HepG2 (cell line): ENCODE results near the gene HDGFL2. TPM values are rescaled to one million over a fixed set of nuclear protein-coding genes. Genes with fewer than 3 reads are reported as not detected.

ENCODE experiments used
- ARHGAP35 ChIP-seq: sonication (generic); formaldehyde crosslinking; IDR thresholded peaks from 2 replicates; pipeline ENCODE4 v1.9.0; 2022; ENCODE audit warnings: mild to moderate bottlenecking, inconsistent platforms, moderate library complexity, missing genetic modification reagents, borderline replicate concordance
- FOXC1 ChIP-seq: sonication (generic); formaldehyde crosslinking; IDR thresholded peaks from 2 replicates; pipeline ENCODE4 v1.8.0; 2022; ENCODE audit warnings: mild to moderate bottlenecking, missing genetic modification reagents, borderline replicate concordance
- HDAC1 ChIP-seq: sonication (generic); formaldehyde crosslinking; IDR thresholded peaks from 2 replicates; pipeline ENCODE4 v1.5.1; 2020; ENCODE audit warnings: mild to moderate bottlenecking, missing genetic modification reagents
- HOXD1 ChIP-seq: sonication (generic); formaldehyde crosslinking; IDR thresholded peaks from 2 replicates; pipeline ENCODE4 v1.5.0; 2020; ENCODE audit warnings: missing genetic modification reagents
- KLF16 ChIP-seq, 2 experiments: sonication (generic) in 1 of 2; formaldehyde crosslinking in 1 of 2; IDR thresholded peaks; 2 replicates each; pipeline versions ENCODE4 v1.6.1 to v1.8.0; 2016 to 2023; ENCODE audit warnings: missing genetic modification reagents in 2 of 2, missing compliant biosample characterization in 1 of 2
- MAFK ChIP-seq, 2 experiments: IDR thresholded peaks in 1 of 2; conservative IDR thresholded peaks in 1 of 2; 2 replicates each; pipeline ENCODE4 v1.6.1; 2011; ENCODE audit warnings: improper control_type of control experiment in 2 of 2, low read length in 2 of 2
- REPIN1 ChIP-seq: sonication (generic); formaldehyde crosslinking; IDR thresholded peaks from 2 replicates; pipeline ENCODE4 v1.8.0; 2022; ENCODE audit warnings: missing genetic modification reagents, low read depth, mild to moderate bottlenecking, borderline replicate concordance
- ZFP1 ChIP-seq: IDR thresholded peaks from 2 replicates; pipeline ENCODE4 v1.6.1; 2016
- ZIK1 ChIP-seq: sonication (generic); formaldehyde crosslinking; IDR thresholded peaks from 2 replicates; pipeline ENCODE4 v1.5.0; 2020; ENCODE audit warnings: mild to moderate bottlenecking, low read depth, missing genetic modification reagents, borderline replicate concordance
- ZNF510 ChIP-seq: sonication (generic); formaldehyde crosslinking; IDR thresholded peaks from 2 replicates; pipeline ENCODE4 v1.4.0; 2020; ENCODE audit warnings: low read depth, mild to moderate bottlenecking, missing genetic modification reagents
- ZNF556 ChIP-seq: sonication (generic); formaldehyde crosslinking; IDR thresholded peaks from 2 replicates; pipeline ENCODE4 v1.4.0; 2020; ENCODE audit warnings: mild to moderate bottlenecking, missing genetic modification reagents, borderline replicate concordance
- ZNF737 ChIP-seq: sonication (generic); formaldehyde crosslinking; IDR thresholded peaks from 2 replicates; pipeline ENCODE4 v1.5.0; 2020; ENCODE audit warnings: missing genetic modification reagents, mild to moderate bottlenecking, borderline replicate concordance
- polyA plus RNA-seq, 8 experiments: library from polyadenylated mRNA; depleted of rRNA in 3 of 8; stranded (reverse) in 7 of 8; unstranded in 1 of 8; fragments of >200 nt; fragmentation: Illumina TruSeq in 4 of 8; extraction: Trizol in 4 of 8; gene quantifications; 2 replicates each; pipeline versions ENCODE4 v1.2.1 to v1.2.3, GENCODE V29; 2011 to 2016; ENCODE audit warnings: low read depth in 4 of 8, missing spikeins in 1 of 8, mixed read lengths in 1 of 8; ENCODE audit not compliant: insufficient read depth in 1 of 8
- total RNA-seq, 5 experiments: library from RNA; depleted of rRNA; stranded (reverse); fragments of >200 nt; fragmentation: Illumina TruSeq; extraction: Trizol; gene quantifications; 2 replicates each; pipeline ENCODE4 v1.2.3, GENCODE V29; 2016; ENCODE audit warnings: low read depth in 1 of 5
- TF ChIP-seq, protein P1 (sequence below): sonication (generic); formaldehyde crosslinking; IDR thresholded peaks from 2 replicates; pipeline ENCODE4 v1.5.1; 2020; ENCODE audit warnings: missing genetic modification reagents, mild to moderate bottlenecking, borderline replicate concordance
- TF ChIP-seq, protein P2 (sequence below): sonication (generic); formaldehyde crosslinking; IDR thresholded peaks from one replicate; pipeline ENCODE4 v1.5.1; 2020; ENCODE audit warnings: mild to moderate bottlenecking, missing genetic modification reagents; ENCODE audit errors: not compliant biosample characterization
- TF ChIP-seq, protein P3 (sequence below): sonication (generic); formaldehyde crosslinking; conservative IDR thresholded peaks from 2 replicates; pipeline ENCODE4 v1.4.0; 2020; ENCODE audit warnings: missing genetic modification reagents

The HDGFL2 gene
- total and polyA plus RNA-seq, 2 of the 13 experiments (the other 11 are each of a cell fraction or from before 2014, with no cell fraction given) = 20.0 to 51.1 TPM

DNA sequence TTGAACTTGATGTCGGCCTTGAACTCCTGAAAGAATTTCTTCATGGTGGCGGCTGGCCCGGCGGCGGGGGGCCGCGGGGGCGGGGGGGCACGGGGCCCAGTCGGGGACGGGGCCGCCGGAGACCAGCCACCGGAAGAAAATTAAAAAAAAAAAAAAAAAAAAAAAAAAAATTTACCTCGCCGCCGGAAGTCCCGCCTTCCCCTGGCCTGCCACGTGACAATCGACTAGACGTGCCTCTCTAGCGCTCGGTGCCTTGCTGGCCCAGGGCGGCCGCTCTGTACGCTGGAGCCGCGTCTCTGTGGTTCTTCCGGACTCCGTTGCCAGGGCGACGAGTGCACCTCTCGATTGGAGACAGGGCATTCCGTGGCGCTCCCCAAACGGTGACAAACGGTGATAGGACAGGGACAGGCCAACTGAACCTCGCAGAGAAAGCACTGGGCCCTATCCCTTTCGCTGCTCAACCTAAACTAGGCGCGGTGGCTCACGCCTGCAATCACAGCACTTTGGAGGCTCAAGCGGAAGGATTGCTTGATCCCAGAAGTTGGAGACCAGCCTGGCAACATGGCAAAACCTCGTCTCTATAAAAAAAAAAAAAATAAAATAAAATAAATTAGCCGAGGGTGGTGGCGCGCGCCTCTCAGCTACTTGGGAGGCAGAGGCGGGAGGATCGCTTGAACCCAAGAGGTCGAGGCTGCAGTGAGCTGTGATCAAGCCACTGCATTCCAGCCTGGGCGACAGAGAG lies 14.3 kb upstream of the HDGFL2 start, which contains the start of gene UBXN6 (continued):
- TF ChIP-seq ZNF510 (CRISPR knock-in tag) = no peak
- TF ChIP-seq, protein P1, sequence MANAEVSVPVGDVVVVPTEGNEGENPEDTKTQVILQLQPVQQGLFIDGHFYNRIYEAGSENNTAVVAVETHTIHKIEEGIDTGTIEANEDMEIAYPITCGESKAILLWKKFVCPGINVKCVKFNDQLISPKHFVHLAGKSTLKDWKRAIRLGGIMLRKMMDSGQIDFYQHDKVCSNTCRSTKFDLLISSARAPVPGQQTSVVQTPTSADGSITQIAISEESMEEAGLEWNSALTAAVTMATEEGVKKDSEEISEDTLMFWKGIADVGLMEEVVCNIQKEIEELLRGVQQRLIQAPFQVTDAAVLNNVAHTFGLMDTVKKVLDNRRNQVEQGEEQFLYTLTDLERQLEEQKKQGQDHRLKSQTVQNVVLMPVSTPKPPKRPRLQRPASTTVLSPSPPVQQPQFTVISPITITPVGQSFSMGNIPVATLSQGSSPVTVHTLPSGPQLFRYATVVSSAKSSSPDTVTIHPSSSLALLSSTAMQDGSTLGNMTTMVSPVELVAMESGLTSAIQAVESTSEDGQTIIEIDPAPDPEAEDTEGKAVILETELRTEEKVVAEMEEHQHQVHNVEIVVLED (CRISPR knock-in tag) = peak; percentile 76
- TF ChIP-seq, protein P2, sequence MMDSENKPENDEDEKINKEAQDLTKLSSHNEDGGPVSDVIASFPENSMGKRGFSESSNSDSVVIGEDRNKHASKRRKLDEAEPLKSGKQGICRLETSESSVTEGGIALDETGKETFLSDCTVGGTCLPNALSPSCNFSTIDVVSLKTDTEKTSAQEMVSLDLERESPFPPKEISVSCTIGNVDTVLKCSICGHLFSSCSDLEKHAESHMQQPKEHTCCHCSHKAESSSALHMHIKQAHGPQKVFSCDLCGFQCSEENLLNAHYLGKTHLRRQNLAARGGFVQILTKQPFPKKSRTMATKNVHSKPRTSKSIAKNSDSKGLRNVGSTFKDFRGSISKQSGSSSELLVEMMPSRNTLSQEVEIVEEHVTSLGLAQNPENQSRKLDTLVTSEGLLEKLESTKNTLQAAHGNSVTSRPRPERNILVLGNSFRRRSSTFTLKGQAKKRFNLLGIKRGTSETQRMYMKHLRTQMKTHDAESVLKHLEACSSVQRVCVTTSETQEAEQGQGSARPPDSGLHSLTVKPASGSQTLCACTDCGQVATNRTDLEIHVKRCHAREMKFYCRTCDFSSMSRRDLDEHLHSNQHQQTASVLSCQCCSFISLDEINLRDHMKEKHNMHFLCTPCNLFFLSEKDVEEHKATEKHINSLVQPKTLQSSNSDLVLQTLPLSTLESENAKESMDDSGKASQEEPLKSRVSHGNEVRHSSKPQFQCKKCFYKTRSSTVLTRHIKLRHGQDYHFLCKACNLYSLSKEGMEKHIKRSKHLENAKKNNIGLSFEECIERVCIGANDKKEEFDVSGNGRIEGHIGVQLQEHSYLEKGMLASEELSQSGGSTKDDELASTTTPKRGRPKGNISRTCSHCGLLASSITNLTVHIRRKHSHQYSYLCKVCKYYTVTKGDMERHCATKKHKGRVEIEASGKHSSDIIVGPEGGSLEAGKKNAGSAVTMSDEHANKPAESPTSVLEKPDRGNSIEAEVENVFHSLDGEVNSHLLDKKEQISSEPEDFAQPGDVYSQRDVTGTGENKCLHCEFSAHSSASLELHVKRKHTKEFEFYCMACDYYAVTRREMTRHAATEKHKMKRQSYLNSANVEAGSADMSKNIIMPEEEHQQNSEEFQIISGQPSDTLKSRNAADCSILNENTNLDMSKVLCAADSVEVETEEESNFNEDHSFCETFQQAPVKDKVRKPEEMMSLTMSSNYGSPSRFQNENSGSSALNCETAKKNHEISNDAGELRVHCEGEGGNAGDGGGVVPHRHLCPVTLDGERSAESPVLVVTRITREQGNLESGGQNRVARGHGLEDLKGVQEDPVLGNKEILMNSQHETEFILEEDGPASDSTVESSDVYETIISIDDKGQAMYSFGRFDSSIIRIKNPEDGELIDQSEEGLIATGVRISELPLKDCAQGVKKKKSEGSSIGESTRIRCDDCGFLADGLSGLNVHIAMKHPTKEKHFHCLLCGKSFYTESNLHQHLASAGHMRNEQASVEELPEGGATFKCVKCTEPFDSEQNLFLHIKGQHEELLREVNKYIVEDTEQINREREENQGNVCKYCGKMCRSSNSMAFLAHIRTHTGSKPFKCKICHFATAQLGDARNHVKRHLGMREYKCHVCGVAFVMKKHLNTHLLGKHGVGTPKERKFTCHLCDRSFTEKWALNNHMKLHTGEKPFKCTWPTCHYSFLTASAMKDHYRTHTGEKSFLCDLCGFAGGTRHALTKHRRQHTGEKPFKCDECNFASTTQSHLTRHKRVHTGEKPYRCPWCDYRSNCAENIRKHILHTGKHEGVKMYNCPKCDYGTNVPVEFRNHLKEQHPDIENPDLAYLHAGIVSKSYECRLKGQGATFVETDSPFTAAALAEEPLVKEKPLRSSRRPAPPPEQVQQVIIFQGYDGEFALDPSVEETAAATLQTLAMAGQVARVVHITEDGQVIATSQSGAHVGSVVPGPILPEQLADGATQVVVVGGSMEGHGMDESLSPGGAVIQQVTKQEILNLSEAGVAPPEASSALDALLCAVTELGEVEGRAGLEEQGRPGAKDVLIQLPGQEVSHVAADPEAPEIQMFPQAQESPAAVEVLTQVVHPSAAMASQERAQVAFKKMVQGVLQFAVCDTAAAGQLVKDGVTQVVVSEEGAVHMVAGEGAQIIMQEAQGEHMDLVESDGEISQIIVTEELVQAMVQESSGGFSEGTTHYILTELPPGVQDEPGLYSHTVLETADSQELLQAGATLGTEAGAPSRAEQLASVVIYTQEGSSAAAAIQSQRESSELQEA (CRISPR knock-in tag) = no peak
- no peak for TF ChIP-seq MAFK (conservative IDR thresholded peaks at IDR 0.05 in 1 of 2, IDR thresholded peaks at IDR 0.05 in 1 of 2; ENCODE audit: low read length in 2 of 2)
- no peak for TF ChIP-seq ZNF737 (CRISPR knock-in tag)
- TF ChIP-seq, protein P3, sequence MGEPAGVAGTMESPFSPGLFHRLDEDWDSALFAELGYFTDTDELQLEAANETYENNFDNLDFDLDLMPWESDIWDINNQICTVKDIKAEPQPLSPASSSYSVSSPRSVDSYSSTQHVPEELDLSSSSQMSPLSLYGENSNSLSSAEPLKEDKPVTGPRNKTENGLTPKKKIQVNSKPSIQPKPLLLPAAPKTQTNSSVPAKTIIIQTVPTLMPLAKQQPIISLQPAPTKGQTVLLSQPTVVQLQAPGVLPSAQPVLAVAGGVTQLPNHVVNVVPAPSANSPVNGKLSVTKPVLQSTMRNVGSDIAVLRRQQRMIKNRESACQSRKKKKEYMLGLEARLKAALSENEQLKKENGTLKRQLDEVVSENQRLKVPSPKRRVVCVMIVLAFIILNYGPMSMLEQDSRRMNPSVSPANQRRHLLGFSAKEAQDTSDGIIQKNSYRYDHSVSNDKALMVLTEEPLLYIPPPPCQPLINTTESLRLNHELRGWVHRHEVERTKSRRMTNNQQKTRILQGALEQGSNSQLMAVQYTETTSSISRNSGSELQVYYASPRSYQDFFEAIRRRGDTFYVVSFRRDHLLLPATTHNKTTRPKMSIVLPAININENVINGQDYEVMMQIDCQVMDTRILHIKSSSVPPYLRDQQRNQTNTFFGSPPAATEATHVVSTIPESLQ = no peak
- peak; percentile 85 for TF ChIP-seq HDAC1 (CRISPR knock-in tag)
- no peak for TF ChIP-seq HOXD1
- 0 out of 2 replicates have a peak, but pooled peaks have one; percentile 36 for TF ChIP-seq REPIN1 (CRISPR knock-in tag)
- TF ChIP-seq KLF16 (CRISPR knock-in tag; IDR thresholded peaks at IDR 0.05) = 0 out of 4 replicates have a peak, but pooled peaks of 1 of the 2 experiments have one; percentile 31
- 0 out of 2 replicates have a peak, but pooled peaks have one; percentile 30 for TF ChIP-seq FOXC1 (CRISPR knock-in tag)
- no peak for TF ChIP-seq ZFP1 (CRISPR knock-in tag)
- 0 out of 2 replicates have a peak, but pooled peaks have one; percentile 41 for TF ChIP-seq ZIK1 (CRISPR knock-in tag)
- TF ChIP-seq ZNF556 = no peak
- no peak for TF ChIP-seq ARHGAP35 (CRISPR knock-in tag)
